Cardiac muscle cell (in vitro differentiated cells and primary cell): ENCODE results near the gene TNRC18. TPM values are rescaled to one million over a fixed set of nuclear protein-coding genes. Genes with fewer than 3 reads are reported as not detected.

Experiments
- DNase-seq, 2 donors: peaks; one replicate each; pipeline versions ENCODE4 v3.0.0 to v3.0.0-alpha.2; 2010 to 2017; ENCODE audit warnings: low read depth in 1 of 2, low spot score in 1 of 2
- H3K27ac ChIP-seq: fragments of 200-600 bp; sonication (generic); 2 replicates; pipeline ENCODE4 v1.5.1; 2016
- H3K27me3 ChIP-seq: fragments of 200-600 bp; sonication (generic); 2 replicates; pipeline ENCODE4 v1.6.0; 2016; ENCODE audit warnings: control low read depth
- H3K36me3 ChIP-seq: fragments of 200-600 bp; sonication (generic); 2 replicates; pipeline ENCODE4 v1.5.1; 2016; ENCODE audit warnings: control low read depth
- H3K4me1 ChIP-seq: fragments of 200-600 bp; sonication (generic); 2 replicates; pipeline ENCODE4 v1.8.1; 2017; ENCODE audit warnings: low read depth, mild to moderate bottlenecking, mixed run types
- H3K4me3 ChIP-seq: fragments of 200-600 bp; sonication (generic); 2 replicates; pipeline ENCODE4 v1.5.1; 2016; ENCODE audit warnings: mild to moderate bottlenecking
- H3K9me3 ChIP-seq: fragments of 200-600 bp; sonication (generic); 2 replicates; pipeline ENCODE4 v1.5.1; 2017; ENCODE audit warnings: low read depth, mild to moderate bottlenecking, control low read depth
- polyA plus RNA-seq: library from polyadenylated mRNA; unstranded; fragments of >200 nt; fragmentation: Nextera tagmentation; extraction: Ambion mirVana; gene quantifications from 2 replicates; pipeline ENCODE4 v1.2.1, GENCODE V29; 2016
- total RNA-seq: library from RNA; depleted of rRNA; stranded (reverse); fragments of >200 nt; gene quantifications from 2 replicates; pipeline ENCODE4 v1.2.3, GENCODE V29; 2016
- TF ChIP-seq, protein P1 (sequence below): IDR thresholded peaks from 2 replicates; pipeline ENCODE4 v1.5.1; 2012; ENCODE audit warnings: low read depth, mild to moderate bottlenecking, low read length

Gene TNRC18
- total and polyA plus RNA-seq, 2 experiments from 2014 or later: 15.1 to 180 TPM

- Histone ChIP-seq H3K27ac (peak overlapping the region; percentile 100), H3K9me3 (no peaks in the 10 kb centered on the region), H3K36me3 (no peaks in the 10 kb centered on the region), H3K4me3 (peak overlapping the region; percentile 94), H3K27me3 (no peaks in the 10 kb centered on the region), H3K4me1 (peaks cover 30% of the 10 kb centered on the region)
- TF ChIP-seq, protein P1, sequence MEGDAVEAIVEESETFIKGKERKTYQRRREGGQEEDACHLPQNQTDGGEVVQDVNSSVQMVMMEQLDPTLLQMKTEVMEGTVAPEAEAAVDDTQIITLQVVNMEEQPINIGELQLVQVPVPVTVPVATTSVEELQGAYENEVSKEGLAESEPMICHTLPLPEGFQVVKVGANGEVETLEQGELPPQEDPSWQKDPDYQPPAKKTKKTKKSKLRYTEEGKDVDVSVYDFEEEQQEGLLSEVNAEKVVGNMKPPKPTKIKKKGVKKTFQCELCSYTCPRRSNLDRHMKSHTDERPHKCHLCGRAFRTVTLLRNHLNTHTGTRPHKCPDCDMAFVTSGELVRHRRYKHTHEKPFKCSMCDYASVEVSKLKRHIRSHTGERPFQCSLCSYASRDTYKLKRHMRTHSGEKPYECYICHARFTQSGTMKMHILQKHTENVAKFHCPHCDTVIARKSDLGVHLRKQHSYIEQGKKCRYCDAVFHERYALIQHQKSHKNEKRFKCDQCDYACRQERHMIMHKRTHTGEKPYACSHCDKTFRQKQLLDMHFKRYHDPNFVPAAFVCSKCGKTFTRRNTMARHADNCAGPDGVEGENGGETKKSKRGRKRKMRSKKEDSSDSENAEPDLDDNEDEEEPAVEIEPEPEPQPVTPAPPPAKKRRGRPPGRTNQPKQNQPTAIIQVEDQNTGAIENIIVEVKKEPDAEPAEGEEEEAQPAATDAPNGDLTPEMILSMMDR: no peak
- DNase-seq: peak in 1 of 2 donors; percentile 22
Measured at GRCh38 chr7:5417106-5418071, 6.2 kb downstream of the TNRC18 start.

DNA sequence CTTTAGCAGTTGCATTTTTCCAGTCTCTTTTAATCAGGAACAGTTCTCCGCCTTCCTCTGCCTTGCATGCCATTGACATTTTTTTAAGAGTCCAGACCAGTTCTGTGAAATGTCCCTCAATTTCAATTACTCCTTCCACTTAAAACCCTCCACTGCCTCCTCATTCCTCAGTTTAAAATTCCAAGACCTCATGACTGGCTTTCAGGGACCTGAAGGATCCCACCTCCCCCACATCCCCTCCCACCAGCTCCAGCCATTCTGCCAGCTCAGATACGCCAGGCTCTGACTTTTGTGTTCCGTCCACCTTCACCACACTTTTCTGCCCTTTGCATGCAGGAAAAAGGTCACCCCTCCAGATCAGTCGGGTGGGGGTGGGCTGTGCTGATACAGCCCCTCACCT lies 8.7 kb downstream of the TNRC18 start:
- Histone ChIP-seq H3K27ac (peak overlapping the region; percentile 92), H3K27me3 (no peaks in the 10 kb centered on the region), H3K4me3 (no peak overlapping the region), H3K4me1 (peaks cover 30% of the 10 kb centered on the region), H3K9me3 (no peaks in the 10 kb centered on the region), H3K36me3 (no peaks in the 10 kb centered on the region)
- peak in 1 of 2 donors; percentile 77 for DNase-seq
- TF ChIP-seq, protein P1: no peak

DNA sequence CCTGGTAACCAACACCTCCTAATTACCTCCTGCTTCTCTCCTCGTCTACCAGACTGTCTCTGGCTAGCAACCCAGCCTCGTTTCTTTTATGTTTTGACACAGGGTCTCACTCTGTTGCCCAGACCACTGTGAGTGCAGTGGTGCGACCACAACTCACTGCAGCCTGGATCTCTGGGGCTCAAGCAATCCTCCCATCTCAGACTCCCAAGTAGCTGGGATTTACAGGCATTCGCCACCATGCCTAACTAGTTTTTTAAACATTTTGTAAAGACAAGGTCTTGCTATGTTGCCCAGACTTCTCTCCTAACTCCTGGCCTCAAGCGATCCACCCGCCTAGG lies 10.2 kb downstream of the TNRC18 start:
- H3K4me3 ChIP-seq: no peak overlapping the region
- no peak for DNase-seq
- H3K9me3 ChIP-seq: no peaks in the 10 kb centered on the region
- peak overlapping the region; percentile 92 for H3K27ac ChIP-seq
- peaks cover 22% of the 10 kb centered on the region for H3K4me1 ChIP-seq
- H3K27me3 ChIP-seq: no peaks in the 10 kb centered on the region
- H3K36me3 ChIP-seq: no peaks in the 10 kb centered on the region
- TF ChIP-seq, protein P1: no peak

GRCh38 chr7:5408777-5409176 lies 14.9 kb downstream of the TNRC18 start:
- DNase-seq: no peak
- Histone ChIP-seq H3K27me3 (no peaks in the 10 kb centered on the region), H3K4me3 (no peak overlapping the region), H3K36me3 (peaks cover 5% of the 10 kb centered on the region), H3K27ac (no peak overlapping the region), H3K9me3 (no peaks in the 10 kb centered on the region), H3K4me1 (peaks cover 8% of the 10 kb centered on the region)
- TF ChIP-seq, protein P1: no peak

DNA sequence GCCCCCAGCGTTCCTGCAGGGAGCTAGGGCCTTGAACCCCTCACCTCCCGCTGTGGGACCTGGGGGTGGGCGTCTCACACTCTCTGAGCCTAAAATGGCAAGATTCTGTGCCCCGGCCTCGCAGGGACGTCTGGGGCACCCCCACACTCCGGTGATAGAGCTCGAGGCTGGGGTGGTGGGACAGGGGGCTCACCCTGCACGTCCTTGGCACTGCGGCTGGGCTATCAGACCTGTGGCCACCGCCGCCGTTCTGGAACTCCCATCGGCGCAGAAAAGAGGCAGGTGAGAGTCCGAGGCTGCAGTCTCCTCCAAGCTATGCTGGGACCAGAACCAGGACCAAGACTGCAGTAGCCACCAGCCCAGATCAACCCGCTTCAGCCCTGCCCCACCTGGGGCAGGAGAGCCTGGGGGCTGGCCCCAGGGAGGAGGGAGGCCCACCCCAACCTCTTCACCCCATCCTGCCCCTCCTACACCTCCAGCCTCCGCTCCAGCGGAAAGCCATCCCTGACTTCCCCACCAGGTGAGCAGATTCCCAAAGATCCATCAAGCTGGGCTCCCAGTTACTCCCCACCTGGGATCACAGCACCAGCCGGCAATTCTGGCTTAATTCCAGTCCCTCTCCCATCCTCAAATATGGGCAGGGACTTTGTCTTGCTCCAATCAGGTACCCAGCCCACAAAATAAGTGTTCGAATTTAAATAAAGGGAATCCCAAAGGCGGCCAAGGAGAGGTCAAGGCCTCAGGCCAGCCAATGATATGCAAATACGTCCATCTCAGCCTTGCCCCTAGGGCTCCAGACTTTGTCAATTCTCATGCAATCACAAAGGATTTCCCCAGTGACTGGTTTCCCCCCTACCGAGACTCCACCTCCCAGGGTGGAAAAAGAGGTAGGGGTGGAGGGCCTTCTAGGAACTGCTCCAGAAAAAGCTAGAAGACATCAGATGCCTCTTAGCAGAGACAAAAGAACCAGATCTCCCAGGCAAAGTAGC lies 16.4 kb downstream of the TNRC18 start:
- Histone ChIP-seq H3K36me3 (peaks cover 5% of the 10 kb centered on the region), H3K4me1 (peaks cover 4% of the 10 kb centered on the region), H3K4me3 (no peak overlapping the region), H3K27ac (peak overlapping the region; percentile 5), H3K27me3 (no peaks in the 10 kb centered on the region), H3K9me3 (no peaks in the 10 kb centered on the region)
- TF ChIP-seq, protein P1: no peak
- DNase-seq: peak in 1 of 2 donors; percentile 37
